Parathyroid adenoma (tissue), 2 donors: ENCODE measurements around the gene C6orf132.
A peak's percentile ranks its signal among the peaks of the same experiment; 100 is the strongest.

Source experiments
- H2AFZ ChIP-seq: fragments of 300-600 bp; sonication (generic); one replicate; pipeline ENCODE4 v1.7.0; 2017; ENCODE audit warnings: antibody characterized with exemption, mild to moderate bottlenecking
- H3K27ac ChIP-seq: fragments of 300-600 bp; sonication (generic); one replicate; pipeline ENCODE4 v1.7.0; 2017
- H3K27me3 ChIP-seq: fragments of 300-600 bp; sonication (generic); one replicate; pipeline ENCODE4 v1.7.0; 2017; ENCODE audit warnings: low read length; ENCODE audit not compliant: control insufficient read depth, insufficient read depth
- H3K36me3 ChIP-seq: fragments of 300-600 bp; sonication (generic); one replicate; pipeline ENCODE4 v1.7.0; 2017; ENCODE audit warnings: low read length; ENCODE audit not compliant: control insufficient read depth, insufficient read depth
- H3K4me1 ChIP-seq: fragments of 300-600 bp; sonication (generic); one replicate; pipeline ENCODE4 v1.7.0; 2017; ENCODE audit warnings: control low read depth
- H3K4me2 ChIP-seq: fragments of 300-600 bp; sonication (generic); one replicate; pipeline ENCODE4 v1.7.0; 2017; ENCODE audit warnings: low read length
- H3K4me3 ChIP-seq: fragments of 300-600 bp; sonication (generic); one replicate; pipeline ENCODE4 v1.7.0; 2017; ENCODE audit warnings: low read depth, low read length
- H3K79me2 ChIP-seq: fragments of 300-600 bp; sonication (generic); one replicate; pipeline ENCODE4 v1.7.0; 2017; ENCODE audit warnings: control low read depth
- H3K9ac ChIP-seq: fragments of 300-600 bp; sonication (generic); one replicate; pipeline ENCODE4 v1.7.0; 2017; ENCODE audit warnings: mild to moderate bottlenecking
- H3K9me3 ChIP-seq: fragments of 300-600 bp; sonication (generic); one replicate; pipeline ENCODE4 v1.7.0; 2017; ENCODE audit warnings: low read length; ENCODE audit not compliant: control insufficient read depth
- TF ChIP-seq, protein P1 (sequence below): fragments of 300-600 bp; sonication (generic); IDR thresholded peaks from one replicate; pipeline ENCODE4 v1.7.0; 2017; ENCODE audit warnings: antibody characterized with exemption, mild to moderate bottlenecking
- donor health status: primary hyperparathyroidism.

The C6orf132 gene

DNA sequence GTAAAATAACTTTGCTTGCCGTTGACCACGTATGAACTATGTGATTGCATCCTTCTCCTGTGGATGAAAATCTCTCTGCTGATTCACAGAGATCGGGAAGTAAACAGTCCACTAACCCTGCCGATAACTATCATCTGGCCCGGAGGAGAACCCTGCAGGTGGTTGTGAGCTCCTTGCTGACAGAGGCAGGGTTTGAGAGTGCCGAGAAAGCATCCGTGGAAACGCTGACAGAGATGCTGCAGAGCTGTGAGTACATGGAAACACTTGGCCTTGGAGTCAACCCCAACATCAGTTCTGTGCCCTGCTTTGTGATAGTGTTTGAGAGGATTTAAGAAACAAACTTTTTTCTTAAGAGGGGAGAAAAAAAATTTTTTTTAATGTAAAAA lies 91.2 kb downstream of the C6orf132 start:
- Histone ChIP-seq H3K27ac (peak overlapping the region; percentile 90), H3K79me2 (peaks cover 8% of the 10 kb centered on the region), H3K9ac (no peak overlapping the region), H3K4me3 (peak overlapping the region; percentile 81), H3K4me1 (peaks cover 5% of the 10 kb centered on the region), H3K4me2 (peak overlapping the region; percentile 74), H3K9me3 (no peaks in the 10 kb centered on the region), H2AFZ (peak overlapping the region; percentile 97), H3K27me3 (no peaks in the 10 kb centered on the region), H3K36me3 (no peaks in the 10 kb centered on the region)
- TF ChIP-seq, protein P1, sequence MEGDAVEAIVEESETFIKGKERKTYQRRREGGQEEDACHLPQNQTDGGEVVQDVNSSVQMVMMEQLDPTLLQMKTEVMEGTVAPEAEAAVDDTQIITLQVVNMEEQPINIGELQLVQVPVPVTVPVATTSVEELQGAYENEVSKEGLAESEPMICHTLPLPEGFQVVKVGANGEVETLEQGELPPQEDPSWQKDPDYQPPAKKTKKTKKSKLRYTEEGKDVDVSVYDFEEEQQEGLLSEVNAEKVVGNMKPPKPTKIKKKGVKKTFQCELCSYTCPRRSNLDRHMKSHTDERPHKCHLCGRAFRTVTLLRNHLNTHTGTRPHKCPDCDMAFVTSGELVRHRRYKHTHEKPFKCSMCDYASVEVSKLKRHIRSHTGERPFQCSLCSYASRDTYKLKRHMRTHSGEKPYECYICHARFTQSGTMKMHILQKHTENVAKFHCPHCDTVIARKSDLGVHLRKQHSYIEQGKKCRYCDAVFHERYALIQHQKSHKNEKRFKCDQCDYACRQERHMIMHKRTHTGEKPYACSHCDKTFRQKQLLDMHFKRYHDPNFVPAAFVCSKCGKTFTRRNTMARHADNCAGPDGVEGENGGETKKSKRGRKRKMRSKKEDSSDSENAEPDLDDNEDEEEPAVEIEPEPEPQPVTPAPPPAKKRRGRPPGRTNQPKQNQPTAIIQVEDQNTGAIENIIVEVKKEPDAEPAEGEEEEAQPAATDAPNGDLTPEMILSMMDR = no peak
